Measurements from ENCODE around the gene PBLD. TPM values are rescaled to one million over a fixed set of nuclear protein-coding genes. Genes with fewer than 3 reads are reported as not detected.
A peak's percentile ranks its signal among the peaks of the same experiment; 100 is the strongest.

PBLD gene
- total and polyA plus RNA-seq, 9 of the 15 experiments (the other 6 are each of a cell fraction or from before 2014, with no cell fraction given) = 1.2 to 4.3 (median 2.5) TPM

GRCh38 chr10:68331455-68332258 is 1.1 kb downstream of the PBLD start, which contains the start of gene HNRNPH3 (continued):
- TF ChIP-seq, protein P1, sequence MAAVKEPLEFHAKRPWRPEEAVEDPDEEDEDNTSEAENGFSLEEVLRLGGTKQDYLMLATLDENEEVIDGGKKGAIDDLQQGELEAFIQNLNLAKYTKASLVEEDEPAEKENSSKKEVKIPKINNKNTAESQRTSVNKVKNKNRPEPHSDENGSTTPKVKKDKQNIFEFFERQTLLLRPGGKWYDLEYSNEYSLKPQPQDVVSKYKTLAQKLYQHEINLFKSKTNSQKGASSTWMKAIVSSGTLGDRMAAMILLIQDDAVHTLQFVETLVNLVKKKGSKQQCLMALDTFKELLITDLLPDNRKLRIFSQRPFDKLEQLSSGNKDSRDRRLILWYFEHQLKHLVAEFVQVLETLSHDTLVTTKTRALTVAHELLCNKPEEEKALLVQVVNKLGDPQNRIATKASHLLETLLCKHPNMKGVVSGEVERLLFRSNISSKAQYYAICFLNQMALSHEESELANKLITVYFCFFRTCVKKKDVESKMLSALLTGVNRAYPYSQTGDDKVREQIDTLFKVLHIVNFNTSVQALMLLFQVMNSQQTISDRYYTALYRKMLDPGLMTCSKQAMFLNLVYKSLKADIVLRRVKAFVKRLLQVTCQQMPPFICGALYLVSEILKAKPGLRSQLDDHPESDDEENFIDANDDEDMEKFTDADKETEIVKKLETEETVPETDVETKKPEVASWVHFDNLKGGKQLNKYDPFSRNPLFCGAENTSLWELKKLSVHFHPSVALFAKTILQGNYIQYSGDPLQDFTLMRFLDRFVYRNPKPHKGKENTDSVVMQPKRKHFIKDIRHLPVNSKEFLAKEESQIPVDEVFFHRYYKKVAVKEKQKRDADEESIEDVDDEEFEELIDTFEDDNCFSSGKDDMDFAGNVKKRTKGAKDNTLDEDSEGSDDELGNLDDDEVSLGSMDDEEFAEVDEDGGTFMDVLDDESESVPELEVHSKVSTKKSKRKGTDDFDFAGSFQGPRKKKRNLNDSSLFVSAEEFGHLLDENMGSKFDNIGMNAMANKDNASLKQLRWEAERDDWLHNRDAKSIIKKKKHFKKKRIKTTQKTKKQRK (IDR thresholded peaks at IDR 0.05; ENCODE audit: borderline replicate concordance, low read depth, low read length) = no peak
- TF ChIP-seq TAL1 (IDR thresholded peaks at IDR 0.05) = peak; percentile 17; the same call in 1 of the 2 replicates
- peak; percentile 42; the same call in 1 of the 2 replicates for TF ChIP-seq EP300 (IDR thresholded peaks at IDR 0.05; ENCODE audit: low read length)
- peak; percentile 65; the same call in 1 of the 2 replicates for TF ChIP-seq NCOA1 (IDR thresholded peaks at IDR 0.05; ENCODE audit: low read depth)
- TF ChIP-seq, protein P2, sequence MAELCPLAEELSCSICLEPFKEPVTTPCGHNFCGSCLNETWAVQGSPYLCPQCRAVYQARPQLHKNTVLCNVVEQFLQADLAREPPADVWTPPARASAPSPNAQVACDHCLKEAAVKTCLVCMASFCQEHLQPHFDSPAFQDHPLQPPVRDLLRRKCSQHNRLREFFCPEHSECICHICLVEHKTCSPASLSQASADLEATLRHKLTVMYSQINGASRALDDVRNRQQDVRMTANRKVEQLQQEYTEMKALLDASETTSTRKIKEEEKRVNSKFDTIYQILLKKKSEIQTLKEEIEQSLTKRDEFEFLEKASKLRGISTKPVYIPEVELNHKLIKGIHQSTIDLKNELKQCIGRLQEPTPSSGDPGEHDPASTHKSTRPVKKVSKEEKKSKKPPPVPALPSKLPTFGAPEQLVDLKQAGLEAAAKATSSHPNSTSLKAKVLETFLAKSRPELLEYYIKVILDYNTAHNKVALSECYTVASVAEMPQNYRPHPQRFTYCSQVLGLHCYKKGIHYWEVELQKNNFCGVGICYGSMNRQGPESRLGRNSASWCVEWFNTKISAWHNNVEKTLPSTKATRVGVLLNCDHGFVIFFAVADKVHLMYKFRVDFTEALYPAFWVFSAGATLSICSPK (IDR thresholded peaks at IDR 0.05; ENCODE audit: borderline replicate concordance) = no peak
- TF ChIP-seq MCM2 (IDR thresholded peaks at IDR 0.05; ENCODE audit: low read depth) = no peak
- peak; percentile 83 for TF ChIP-seq TOE1 (IDR thresholded peaks at IDR 0.05; ENCODE audit: borderline replicate concordance)
- TF ChIP-seq TOE1 (CRISPR knock-in tag; IDR thresholded peaks at IDR 0.05; ENCODE audit: borderline replicate concordance, low read depth) = peak; percentile 96; the same call in 1 of the 2 replicates
- TF ChIP-seq SMARCC2 (IDR thresholded peaks at IDR 0.05; ENCODE audit: low read depth) = no peak
- peak; percentile 83 for TF ChIP-seq RBBP5 (IDR thresholded peaks at IDR 0.05; ENCODE audit: borderline replicate concordance, insufficient read depth, low read length, poor library complexity, severe bottlenecking)
- no peak for TF ChIP-seq ZNF3 (CRISPR knock-in tag; IDR thresholded peaks at IDR 0.05)
- TF ChIP-seq ASH1L (IDR thresholded peaks at IDR 0.05; ENCODE audit: borderline replicate concordance, low read depth, partially characterized antibody) = no peak
- TF ChIP-seq ZNF699 (CRISPR knock-in tag; IDR thresholded peaks at IDR 0.05; ENCODE audit: insufficient replicate concordance) = no peak
- TF ChIP-seq THRB (CRISPR knock-in tag; conservative IDR thresholded peaks at IDR 0.05) = peak; percentile 59; the same call in 1 of the 2 replicates
- TF ChIP-seq, protein P3, sequence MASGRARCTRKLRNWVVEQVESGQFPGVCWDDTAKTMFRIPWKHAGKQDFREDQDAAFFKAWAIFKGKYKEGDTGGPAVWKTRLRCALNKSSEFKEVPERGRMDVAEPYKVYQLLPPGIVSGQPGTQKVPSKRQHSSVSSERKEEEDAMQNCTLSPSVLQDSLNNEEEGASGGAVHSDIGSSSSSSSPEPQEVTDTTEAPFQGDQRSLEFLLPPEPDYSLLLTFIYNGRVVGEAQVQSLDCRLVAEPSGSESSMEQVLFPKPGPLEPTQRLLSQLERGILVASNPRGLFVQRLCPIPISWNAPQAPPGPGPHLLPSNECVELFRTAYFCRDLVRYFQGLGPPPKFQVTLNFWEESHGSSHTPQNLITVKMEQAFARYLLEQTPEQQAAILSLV (tag; IDR thresholded peaks at IDR 0.05) = no peak
- 0 out of 2 replicates have a peak, but pooled peaks have one; percentile 20 for TF ChIP-seq MTF1 (CRISPR knock-in tag; IDR thresholded peaks at IDR 0.05; ENCODE audit: borderline replicate concordance)
- no peak for TF ChIP-seq CHD4 (IDR thresholded peaks at IDR 0.05; ENCODE audit: insufficient read depth, insufficient replicate concordance, low read depth, low read length, poor library complexity, severe bottlenecking)
- TF ChIP-seq U2AF2 (optimal IDR thresholded peaks at IDR 0.05; ENCODE audit: low read depth, low read length) = no peak
